HG03565 (cell line): ENCODE data around the gene JMY.

Experiments used
- ATAC-seq: cut with Tn5 transposase; IDR thresholded peaks from one replicate; pipeline ENCODE4 v1.9.1; 2021; ENCODE audit warnings: mild to moderate bottlenecking, moderate library complexity; ENCODE audit not compliant: unreplicated experiment

The JMY gene

DNA sequence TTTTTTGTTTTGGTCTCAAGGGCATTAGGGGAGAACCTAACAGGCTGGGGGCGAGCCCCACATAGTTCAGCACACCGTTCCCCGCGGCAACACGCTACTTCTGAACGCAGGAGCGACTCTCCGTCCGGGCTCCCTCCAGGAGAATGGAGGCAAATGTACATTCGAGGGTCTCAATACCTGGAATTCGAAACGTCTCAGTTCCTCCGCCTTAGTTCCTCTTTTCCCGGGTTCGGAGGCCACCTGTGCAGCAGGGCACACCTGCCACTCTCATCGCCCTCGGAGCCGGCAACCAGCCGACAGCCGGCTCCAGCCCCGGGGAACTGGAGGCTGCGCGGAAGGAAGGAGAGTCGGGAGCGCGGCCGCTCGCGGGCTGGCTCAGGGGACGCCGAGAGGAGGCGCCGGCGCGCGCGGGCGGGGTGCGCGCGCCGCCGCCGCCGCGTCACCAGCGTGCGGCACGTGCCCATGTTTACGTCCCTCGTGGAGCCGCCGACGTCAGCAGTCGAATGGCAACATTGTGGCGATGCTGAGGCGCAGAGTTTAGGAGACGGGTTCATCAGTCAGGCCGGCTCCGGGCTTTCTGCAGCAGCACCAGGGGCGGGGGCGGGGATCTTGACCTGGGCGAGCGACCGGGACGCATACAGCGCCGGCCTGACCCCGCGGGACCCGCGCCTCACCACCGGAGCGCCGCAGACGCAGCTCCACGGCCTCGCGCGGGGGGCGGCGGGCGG is at the start of gene JMY:
Gene JMY (plus strand): TSS at position 498 of the 728 bp plus-strand sequence. CDS start 520 bp downstream, outside the sequence.
- ATAC-seq = peak; percentile 50

DNA sequence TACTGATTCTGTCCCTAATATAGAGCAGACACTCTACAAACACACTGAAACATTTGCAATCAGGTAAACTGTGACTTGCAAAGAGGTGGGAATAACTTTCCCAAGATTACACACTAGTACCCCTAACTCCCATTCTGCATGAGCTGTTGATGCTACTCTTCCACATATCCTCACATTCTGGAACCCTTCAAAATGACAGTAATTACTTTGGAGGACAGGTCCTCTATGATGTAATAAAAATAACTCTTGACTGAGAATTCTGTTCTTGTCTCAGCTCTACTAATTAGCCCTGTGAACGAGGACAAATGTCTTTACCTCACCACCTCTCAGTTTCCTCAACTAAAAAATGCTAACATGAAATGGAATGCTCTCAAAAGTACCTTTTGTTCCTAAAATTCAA is 49.5 kb upstream of the JMY start:
- no peak for ATAC-seq

DNA sequence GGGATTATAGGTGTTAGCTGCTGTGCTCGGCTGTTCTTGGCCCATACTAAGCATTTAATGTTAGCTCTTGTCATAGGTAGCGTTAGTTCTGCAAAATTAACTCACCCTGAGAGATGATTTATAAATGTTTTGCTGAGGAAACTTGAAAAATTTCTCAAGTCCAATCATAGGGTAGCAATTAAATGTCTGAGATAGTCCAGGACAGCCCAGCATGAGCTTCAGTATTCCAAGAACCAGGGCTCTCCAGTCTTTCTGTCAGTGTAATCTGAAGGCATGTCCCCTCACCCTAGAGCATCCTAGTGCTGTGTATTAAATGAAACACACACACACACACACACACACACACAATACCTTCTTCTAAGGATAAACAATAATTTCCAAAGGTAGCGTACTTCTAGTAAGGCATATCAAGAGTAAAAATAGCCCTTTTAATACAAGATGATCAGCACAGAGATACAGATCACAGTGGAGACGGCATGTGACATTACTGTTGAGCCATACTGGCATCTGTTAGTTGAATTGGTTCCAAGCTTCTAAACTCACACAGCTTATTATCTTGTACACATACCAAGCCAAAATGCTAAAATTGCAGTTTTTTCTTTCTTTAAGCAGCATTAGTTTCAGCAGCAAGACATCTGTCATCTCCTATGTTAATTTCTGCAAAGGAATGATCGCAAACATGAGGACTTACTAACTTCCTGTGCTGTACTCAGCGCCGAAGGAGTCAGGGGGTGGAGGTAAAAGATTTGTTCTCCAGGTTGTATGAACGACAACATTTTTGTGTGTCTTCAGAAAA is 46.3 kb upstream of the JMY start:
- ATAC-seq = no peak

GRCh38 chr5:79190235-79190529 is 45.7 kb upstream of the JMY start:
- no peak for ATAC-seq

DNA sequence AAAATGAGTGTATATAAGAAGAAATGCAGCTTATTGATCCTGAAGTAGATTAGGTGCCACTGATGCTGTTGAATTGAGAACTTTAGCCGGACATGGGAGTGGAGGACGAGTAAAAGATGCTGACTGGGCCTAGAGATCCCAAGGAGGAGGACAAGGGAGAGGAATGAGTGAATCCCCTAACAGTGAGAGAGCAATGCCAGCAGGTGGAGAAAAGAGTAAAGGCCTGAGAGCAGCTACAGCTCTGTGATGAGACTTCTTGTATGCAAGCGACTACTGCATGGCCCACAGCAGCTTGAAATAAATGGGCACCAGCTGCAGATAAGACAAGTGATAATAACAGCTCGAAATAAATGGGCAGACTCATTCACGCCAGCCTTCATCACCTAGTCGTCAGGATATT is 44.5 kb upstream of the JMY start:
- ATAC-seq = no peak

DNA sequence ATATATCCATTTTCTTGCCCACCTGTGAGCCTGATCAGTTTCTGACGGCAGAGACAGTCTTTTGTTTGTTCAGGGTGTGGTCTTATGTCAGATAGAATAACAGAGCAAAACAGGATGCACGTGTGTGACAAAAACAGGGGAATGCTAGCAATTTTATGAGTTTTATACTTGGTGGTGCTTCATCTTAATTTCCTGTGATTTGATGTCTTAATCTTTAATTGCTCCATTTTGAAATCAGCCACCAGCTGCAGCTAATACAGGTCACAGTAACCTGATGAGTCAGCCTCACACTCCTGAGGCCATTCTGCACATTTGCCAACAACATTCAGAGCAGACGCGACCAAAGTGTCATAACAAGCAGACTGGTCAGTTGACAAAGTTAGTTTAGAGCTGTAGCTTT is 42.3 kb upstream of the JMY start:
- ATAC-seq = no peak

DNA sequence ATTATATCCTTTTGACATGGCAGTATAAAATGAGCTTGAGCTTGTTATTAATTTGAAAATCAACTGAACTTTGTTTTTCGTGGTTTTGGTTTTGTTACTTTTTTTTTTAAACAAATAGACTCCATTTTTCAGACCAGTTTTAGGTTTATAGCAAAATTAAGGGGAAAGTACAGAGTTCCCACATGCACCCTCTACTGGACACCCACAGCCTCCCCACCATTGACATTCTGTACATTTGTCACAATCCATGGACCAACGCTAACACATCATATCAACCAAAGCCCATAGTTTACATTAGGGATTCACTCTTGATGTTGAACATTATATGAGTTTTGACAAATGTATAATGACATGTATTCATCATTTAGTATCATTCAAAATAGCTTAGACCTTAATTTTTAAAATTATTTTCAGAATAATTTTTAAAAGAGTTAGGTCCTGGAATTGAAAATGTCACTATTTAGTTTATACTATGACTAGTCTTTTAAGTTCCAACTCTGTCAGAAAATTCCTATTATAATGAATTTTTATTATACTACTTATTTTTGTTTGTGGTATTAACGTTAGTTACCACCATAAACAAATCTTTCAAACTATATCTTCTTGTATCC is 35.3 kb upstream of the JMY start:
- ATAC-seq = no peak

DNA sequence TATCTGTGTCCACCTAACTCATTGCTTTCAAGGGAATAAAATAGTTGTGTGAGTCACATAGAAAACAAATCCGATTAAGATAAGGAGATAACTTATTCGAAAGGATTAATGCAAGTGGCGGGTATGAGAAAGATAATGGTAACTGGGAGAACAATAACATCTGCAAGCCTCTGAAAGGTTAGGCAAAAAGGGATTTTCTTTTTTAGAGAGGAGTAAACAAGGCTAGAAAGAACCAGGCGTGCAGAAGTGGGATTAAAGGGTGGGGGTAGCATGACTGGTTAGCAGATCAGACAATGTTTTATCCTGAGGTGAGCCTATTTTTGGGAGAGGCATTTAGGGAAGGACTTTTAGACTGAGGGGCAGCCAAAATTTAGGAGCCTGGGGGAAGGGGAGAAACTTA is 34.7 kb upstream of the JMY start:
- ATAC-seq = no peak

GRCh38 chr5:79202076-79202475 is 33.9 kb upstream of the JMY start:
- ATAC-seq = no peak

DNA sequence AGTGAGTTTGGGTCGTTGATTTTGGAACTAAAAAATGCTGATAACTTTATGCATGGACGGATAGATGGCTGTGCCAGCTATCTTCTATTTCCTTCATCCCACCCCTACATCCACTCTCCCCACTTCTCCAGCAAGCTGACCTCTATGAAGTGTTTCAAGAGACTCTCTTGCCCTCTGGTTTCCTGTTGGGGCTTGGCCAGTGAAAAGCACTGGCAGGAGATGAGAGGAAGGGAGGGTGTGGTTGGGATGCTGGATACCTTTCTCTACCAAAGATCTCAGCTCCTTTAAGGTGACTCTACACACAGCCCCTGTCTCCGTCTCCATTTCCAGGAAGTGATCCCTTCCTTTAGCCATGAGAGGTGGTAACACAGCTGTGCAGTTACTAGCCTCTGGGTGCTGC is 30.0 kb upstream of the JMY start:
- ATAC-seq = no peak

- ATAC-seq = no peak
These were observed 29.4 kb upstream of the JMY start for GRCh38 chr5:79206541-79206940.

GRCh38 chr5:79209505-79209904 is 26.4 kb upstream of the JMY start:
- no peak for ATAC-seq

- no peak for ATAC-seq
These were observed 11.5 kb upstream of the JMY start for GRCh38 chr5:79224286-79224984.

DNA sequence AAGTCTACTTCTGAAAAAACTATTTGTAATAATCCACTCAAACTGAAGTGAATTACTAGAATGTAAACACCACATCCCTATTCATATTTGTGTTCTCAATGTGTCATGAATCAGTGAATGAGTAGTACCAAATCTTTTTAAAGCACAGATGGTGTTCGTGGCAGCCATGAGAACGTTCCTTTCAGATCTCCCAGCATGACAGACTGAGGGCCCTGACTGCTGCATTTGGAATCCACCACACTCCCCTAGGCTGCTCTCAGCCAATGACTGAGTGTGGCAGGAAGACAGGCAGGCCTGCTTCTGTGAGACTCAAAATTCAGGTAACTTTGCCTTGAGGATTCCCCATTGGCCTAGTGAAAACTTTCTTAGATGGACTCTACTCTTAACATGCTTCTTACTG is 10.9 kb upstream of the JMY start:
- ATAC-seq = no peak

DNA sequence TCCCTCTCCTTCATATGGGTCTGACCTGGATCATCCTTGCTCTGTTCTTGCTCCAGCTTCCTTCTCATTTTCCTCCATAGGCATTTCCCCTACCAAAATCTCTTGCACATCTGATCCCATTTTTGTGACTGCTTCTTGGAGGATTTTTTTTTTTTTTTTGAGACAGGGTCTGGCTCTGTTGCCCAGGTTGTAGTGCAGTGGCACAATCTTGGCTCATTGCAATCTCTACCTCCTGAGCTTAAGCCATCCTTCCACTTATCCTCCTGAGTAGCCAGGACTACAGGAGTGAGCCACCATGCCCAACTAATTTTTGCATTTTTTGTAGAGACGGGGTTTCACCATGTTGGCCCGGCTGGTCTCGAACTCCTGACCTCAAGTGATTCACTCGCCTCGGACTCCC is 10.5 kb upstream of the JMY start:
- ATAC-seq = no peak

GRCh38 chr5:79227484-79228025 is 8.4 kb upstream of the JMY start:
- ATAC-seq = no peak

- ATAC-seq = peak; percentile 64
These were observed 6.4 kb upstream of the JMY start for GRCh38 chr5:79229357-79230174.

GRCh38 chr5:79235261-79235633 is 684 bp upstream of the JMY start:
- peak; percentile 10 for ATAC-seq

GRCh38 chr5:79236362-79236969 is 535 bp downstream of the JMY start:
- ATAC-seq = peak; percentile 17
